ENCODE data around the gene GPX2.
"Not testable (repeated sequence)": the region's sequence is repeated elsewhere in the genome, so short reads cannot be mapped to it uniquely, and the experiment has no call there.

GPX2 gene

GRCh38 chr14:64938972-64939816 lies 3.4 kb downstream of the GPX2 start:
- DNase-seq, result no peak

DNA sequence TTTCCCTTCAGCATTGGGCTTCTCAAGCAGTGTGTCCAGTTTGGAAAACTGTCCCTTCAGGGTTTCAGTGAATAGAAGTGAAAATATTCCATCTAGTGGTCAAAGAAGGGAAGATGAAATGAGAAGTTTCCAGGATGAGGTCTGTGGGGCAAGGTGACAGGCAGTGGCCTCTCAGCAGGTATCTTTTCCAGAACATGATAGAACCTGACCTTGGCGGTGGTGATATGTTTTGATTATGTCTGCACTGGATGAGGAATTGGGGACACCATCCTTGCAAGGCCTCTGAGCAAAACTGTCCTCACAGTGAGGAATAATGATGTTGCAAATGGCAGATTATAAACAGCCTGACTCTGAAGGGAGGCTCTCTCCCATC lies 4.7 kb downstream of the GPX2 start:
- no peak for DNase-seq

DNA sequence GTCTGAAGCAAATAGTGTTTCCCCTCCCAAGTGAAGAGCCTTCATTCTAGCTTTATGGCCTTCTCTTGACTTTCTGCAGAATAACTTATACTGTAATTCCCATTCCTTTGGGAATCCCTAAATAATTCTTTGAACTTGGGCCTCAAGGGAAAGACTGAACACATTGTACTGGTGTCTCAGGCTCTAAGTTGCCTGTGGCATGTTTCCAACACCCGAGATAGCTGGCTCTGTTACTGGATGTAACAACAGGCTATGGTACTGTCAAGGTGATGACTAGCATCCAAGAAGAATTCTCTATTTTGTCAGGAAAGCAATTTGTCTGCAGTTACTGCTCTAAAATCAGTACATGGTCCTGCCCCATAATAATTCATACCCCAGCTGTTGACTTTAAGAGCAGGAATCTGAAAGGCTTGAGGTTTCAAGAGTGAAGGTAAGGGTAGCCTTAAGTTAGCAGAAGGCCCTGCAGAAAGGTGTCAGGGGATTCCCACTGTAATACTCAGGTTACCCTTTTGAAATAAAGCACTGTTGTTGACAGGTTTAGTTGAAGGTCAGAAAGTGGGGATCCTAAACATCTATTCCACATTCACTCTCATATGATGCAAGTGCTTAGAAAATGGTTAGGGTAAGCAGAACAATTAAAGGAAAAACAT lies 5.2 kb downstream of the GPX2 start:
- DNase-seq, result no peak

- DNase-seq, result no peak
Measured at GRCh38 chr14:64935508-64935907, 7.0 kb downstream of the GPX2 start.

- no peak for DNase-seq
Measured at GRCh38 chr14:64934338-64934929, 8.1 kb downstream of the GPX2 start.

- DNase-seq, result no peak
Measured at GRCh38 chr14:64932231-64932630, 10.3 kb downstream of the GPX2 start.

DNA sequence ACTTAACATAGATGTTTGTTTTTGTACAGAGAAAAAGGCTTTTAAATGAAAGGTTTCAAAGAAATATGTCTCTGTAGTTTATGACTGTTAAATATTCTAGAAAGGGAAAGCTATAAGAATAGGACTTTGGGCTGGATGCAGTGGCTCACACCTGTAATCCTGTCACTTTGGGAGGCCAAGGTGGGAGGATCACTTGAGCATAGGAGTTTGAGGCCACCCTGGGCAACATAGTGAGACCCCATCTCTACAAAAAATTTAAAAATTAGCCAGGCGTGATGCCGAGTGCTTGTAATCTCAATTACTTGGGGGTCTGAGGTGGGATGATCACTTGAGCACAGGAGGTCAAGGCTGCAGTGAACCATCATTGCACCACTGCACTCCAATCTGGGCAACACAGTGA lies 11.4 kb downstream of the GPX2 start:
- DNase-seq, result no peak

- no peak for DNase-seq
Measured at GRCh38 chr14:64930085-64930843, 12.3 kb downstream of the GPX2 start.

- no peak for DNase-seq
Measured at GRCh38 chr14:64929014-64929359, 13.6 kb downstream of the GPX2 start.

- no peak for DNase-seq
Measured at GRCh38 chr14:64928239-64929013, 14.1 kb downstream of the GPX2 start.

DNA sequence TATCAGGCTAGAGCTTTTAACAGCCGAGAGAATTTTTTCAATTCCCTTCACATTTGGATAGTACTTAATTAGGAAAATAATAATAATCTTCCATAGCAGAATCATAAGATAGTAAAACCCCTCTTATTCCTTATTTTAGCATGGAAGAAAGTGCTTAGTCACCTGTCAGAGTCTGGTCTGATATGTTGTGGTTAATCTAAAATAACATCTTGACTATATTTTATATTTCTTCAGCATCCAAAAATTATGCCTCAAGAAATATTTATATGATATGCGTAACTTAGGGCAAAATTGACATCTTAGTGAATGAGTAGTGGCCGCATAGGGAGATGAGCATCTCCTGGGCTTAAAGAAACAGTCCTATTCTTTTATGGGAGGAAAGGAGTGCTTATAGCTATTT lies 15.5 kb downstream of the GPX2 start:
- DNase-seq, result no peak

DNA sequence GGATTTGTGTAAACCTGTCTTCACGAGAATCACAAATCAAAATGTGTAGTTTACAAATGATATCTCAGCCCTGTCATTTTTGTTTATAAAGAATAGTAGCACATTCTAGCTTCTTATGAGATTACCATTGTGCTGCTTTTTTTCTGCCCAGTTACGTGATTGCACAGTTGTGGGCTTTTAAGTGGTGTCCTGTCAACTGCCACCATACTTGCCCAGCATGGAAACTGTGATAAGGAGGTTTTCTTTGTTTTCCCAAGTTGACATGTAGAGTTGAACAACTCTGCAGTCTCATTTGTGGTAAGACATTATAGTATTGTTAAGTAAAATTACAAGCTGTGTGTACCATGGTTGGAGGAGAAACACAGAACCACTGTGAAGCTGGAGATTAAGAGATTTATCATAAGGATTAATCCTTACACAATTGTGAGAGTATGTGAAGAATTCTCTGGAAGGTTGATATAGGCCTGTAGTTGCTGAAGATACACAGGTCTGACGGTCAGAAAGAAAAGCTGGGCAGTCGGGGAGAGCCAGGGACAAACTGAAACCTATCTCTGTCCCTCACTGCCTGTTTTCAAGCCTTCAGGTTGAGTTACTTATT lies 16.0 kb downstream of the GPX2 start:
- no peak for DNase-seq

- no peak for DNase-seq
Measured at GRCh38 chr14:64923015-64923414, 19.5 kb downstream of the GPX2 start.

GRCh38 chr14:64920465-64920864 lies 22.1 kb downstream of the GPX2 start:
- DNase-seq, result no peak

GRCh38 chr14:64919618-64920017 lies 22.9 kb downstream of the GPX2 start:
- DNase-seq, result no peak

- no peak for DNase-seq
Measured at GRCh38 chr14:64919215-64919614, 23.3 kb downstream of the GPX2 start.

DNA sequence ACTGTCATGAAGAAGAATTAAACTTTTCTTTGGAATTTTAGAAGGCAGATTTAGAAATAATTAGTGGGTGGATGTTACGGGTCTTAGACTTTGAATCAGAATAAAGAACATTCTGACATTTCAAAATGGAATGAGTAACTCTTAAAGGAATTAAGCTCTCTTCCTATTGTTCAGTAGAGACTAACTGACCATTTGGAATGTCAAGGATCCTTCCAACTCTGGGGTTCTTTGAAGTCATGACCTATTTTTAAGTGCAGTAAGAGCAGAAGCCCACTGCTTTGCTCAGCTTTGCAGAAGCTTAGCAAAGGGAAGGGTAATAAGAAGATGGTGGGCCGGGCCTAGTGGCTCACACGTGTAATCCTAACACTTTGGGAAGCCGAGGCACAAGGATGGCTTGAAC lies 24.3 kb downstream of the GPX2 start:
- no peak for DNase-seq

- DNase-seq, result no peak
Measured at GRCh38 chr14:64915797-64916196, 26.7 kb downstream of the GPX2 start.

GRCh38 chr14:64915029-64915424 lies 27.5 kb downstream of the GPX2 start:
- DNase-seq, result no peak

- peak; percentile 66 for DNase-seq
Measured at GRCh38 chr14:64914237-64915028, 28.1 kb downstream of the GPX2 start, which contains the start of gene CHURC1. Gene CHURC1, plus strand, starts transcription at chr14:64914455. Its CDS starts 41 bp downstream, at chr14:64914496.

DNA sequence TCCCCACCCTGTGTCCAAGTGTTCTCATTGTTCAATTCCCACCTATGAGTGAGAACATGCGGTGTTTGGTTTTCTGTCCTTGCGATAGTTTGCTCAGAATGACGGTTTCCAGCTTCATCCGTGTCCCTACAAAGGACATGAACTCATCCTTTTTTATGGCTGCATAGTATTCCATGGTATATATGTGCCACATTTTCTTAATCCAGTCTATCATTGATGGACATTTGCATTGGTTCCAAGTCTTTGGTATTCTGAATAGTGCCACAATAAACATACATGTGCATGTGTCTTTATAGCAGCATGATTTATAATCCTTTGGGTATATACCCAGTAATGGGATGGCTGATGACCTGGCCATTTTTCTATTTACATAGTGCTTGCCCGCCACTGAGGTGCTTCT lies 29.1 kb downstream of the GPX2 start:
- not testable (repeated sequence) for DNase-seq
